Measurements from ENCODE around the gene KSR2.

The KSR2 gene

DNA sequence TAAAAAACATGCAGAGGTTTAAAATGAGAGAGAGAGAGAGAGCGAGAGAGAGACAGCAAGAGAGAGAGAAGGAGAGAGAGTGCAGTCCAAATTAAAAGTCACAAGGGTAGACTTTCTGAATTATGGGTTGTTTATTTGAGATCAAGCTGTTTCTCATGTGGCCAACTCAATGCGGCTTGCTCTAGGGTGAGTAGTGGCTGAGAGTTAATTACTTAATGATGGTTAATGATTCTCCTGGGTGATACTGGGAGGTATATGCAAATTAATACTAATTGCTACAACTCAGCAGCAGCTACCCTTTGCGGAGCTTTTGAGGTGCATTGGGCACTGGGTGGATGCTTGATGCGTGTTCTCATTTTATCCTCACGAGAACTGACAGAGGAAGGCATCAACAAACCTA is 485.3 kb downstream of the KSR2 start:
- DNase-seq = no peak

DNA sequence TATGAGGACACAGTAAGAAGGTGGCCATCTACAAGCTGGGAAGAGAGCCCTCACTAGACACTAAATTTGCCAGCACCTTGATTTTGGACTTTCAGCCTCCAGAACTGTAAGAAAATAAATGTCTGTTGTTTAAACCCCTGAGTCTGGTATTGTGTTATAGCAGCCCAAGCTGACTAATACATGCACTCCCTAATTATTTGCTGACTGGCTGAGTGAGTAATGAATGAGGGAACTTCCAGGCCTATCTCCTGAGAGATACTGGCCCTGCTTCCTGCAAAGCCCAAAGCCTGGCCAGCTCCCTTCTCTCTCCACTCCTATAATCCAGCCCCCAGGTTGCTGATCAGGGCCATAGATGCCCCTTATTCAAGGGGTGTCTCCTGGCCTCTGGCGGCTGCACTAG is 487.3 kb downstream of the KSR2 start:
- DNase-seq = no peak

DNA sequence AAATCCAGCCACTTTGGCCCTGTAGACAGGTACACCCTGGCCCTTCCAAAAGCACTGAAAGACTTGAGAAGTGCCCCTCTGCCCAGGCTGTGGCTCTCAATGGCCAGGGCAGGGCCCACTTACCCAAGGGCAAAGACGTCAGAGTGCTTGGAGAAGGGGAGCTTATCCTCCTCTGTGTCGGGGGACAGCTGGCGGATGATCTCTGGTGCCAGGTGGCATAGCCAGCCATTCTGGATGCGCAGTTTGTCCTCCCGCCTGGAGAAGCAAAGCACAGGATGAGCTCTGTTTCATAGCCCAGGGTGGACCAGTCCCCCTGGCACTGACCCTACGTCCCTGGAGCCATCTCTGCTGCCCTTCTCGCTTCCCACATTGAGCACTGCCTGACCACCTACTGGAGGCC is 492.4 kb downstream of the KSR2 start:
- no peak for DNase-seq

DNA sequence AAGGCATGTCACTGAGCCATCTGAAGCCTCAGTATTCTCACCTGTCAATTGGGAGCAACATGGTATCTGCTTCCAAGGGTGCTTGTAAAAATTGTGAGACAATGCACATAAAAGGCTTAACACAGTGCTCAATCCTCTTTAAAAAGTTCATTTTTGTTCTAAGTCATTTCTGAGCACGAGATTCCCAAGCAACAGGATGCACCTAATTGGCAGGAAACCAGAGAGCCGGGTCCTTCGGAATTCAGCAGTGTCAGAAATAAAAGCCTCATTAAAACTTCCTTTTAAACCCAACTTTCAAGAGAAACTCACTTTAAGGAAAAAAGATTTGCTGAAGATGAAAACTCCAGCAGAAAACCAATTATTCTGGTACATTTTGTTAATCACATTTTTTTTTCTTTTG is 494.9 kb downstream of the KSR2 start:
- DNase-seq = no peak

DNA sequence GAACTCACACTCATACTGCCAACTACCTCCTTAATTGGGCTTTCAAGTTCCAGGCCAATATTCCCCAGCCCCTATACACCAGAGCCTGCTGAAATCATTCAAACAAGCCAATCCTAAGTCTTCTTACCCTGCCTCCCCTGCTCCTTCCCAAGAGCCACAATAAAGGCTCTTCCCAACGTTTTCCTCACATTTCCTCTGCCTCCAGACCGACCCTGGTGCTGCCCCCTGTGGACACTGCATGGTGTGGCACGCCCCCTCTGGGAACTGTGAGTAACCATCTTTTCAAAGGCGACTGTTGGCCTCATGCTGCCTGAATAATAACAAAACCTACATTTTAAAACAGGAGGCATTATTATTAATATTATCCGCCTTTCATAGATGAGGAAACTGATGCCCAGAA is 495.8 kb downstream of the KSR2 start:
- DNase-seq = no peak

DNA sequence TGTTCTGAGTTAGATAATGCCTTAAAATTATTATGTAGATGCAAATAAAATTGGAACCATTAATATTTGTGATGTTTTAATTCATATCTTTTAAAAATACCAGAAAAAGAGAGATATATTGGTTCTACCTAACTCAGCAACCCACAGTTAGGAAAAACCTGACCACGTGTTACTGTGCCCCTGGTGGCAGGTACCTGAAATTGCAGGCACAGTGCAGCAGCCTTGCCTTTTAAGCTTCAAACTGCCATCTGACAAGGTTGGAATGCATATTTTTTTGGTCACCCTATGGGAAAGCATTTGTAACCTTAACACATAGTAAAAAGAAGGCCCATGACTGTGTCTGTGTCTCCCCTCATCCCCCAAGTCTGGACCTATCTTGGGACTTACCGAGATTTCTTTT is 498.0 kb downstream of the KSR2 start:
- DNase-seq = no peak

DNA sequence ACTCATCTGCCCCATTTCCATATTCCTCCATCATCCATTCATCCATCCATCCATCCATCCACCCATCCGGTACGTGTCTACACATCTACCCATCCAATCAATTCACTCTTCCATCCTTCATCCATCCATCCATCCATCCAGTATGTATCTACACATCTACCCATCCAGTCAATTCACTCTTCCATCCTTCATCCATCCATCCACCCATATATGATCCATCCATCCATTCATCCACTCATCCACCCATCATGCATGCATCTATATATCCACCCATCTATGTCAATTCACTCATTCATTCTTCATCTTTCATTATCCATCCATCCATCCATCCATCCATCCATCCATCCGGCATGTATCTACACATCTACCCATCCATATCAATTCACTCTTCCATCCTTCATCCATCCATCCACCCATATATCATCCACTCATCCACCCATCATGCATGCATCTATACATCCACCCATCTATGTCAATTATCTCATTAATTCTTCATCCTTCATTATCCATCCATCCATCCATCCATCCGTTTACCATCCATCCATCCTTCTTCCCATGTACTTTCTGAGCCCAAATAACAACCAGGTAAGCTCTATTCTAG is 498.8 kb downstream of the KSR2 start:
- DNase-seq = no peak

DNA sequence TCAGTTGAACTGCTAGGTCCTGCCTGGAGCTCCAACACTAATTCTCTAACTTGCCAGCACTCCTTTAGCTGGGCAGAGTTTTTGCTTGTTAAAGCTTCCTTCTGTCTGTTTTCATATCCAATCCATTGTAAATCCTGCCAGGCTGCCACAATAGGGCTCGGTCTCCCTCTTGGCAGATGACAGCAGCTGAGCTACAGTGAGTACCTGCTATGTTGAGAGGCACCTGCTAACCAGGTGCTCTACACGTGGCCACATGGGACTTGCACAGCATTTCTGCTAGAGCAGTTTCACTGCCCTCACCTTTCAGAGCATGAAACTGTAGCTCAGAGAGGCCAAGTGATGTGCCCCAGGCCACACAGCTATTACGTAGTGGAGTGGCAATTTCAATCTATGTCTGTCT is 500.8 kb downstream of the KSR2 start:
- DNase-seq = no peak

DNA sequence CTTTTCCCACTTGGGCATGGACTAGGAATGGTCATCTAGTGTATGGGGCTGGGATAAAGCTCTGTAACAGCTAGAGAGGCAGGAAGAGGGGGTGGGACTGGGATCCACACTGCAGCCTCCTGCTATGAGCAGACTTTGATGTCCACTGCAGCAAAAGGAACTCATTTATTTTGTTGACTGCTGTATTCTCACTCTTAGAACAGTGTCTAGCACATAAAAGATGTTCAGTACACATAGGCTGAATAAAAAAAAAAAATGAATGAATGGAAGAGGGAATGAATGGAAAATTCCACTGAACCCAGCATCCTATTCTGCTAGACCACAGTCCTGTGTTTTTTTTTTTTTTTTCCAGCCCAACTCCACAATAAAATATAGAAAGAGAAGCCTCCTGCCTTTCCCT is 501.2 kb downstream of the KSR2 start:
- no peak for DNase-seq

DNA sequence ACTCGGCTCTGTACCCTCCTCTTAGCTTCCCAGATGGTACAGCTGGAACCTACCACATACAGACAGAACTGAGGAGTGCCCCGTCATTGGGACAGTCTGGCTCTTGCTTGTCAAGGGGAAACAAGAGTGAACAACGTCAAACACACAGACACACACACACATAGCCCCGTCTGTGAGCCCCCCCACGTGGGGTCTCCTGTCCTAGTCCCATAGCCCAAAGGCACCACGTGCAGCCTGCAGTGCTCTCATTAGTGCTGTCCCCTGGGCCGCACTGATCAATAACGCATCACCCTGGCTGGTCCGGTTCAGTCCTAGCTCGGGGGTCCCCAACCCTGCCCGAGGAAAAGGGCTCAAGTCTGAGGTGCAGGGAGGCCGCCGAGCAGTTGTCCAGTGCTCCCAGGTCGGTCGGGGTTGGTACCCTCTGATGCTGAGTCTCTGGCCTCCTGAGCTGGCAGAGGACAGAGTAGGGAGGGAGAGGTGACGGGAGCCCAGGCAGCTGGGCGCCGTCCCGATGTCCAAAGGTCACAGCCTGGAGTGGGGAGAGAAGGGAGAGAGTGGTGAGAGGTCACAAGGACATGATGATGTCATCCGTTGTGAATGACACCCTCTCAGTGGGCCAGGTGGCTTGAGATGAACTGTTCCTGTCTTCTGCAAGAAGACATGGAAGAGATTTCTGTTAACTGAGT is 502.0 kb downstream of the KSR2 start:
- DNase-seq = no peak

DNA sequence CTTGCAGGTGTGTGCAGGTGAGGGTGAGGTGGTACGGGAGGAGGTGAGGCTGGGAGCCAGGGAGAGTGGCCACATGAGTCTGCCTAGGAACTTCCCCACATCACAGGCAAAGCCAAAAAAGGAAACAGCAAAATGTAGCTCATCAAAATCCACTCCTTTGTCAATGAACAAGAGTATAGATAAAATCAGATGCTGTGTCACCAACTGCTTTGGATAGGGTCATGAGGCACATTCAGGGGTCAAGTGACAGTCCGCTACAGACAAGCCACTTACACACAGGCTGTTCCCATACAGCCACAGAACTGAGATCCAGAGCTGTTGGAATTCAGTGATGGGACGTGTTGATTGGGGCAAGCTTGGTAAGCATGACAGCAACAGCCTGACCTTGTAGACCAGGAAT is 507.1 kb downstream of the KSR2 start:
- no peak for DNase-seq

DNA sequence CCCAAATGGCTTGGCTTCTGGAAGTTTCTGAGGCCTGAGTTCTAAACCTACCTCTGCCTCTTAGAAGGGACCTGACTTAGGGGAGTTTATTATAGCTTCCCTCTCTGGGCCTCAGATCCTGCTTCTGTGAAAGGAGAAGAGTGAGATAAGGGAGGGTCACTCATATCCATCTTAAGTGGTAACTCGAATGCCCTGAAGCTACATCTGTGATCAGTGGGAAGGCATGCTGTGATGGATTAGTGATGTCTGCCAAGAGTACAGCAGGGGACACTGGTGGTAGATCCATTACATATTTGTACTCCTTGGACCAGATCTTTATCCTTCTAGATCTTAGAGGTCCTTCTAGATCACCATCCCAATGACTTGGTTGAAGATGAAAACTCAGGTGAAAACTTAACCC is 509.6 kb downstream of the KSR2 start:
- DNase-seq = no peak

DNA sequence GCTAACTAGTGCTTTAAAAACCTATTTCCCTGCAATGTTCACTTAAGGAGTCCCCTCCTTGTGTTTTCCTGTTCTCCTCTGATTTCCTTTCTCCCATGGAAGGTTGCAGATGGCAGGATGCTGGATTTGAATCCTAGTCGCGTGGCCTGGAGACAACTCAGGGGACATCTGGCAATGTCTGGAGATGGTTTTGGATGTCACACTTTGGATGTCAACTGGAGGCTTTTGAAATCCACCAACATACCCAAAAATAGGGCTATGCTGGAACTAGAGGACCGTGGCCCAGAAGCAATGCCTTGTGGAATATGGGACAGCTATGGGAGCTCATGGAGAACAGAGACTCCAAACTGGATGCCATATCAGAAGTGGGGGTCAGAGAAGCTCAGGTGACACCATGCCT is 511.6 kb downstream of the KSR2 start:
- DNase-seq = no peak

DNA sequence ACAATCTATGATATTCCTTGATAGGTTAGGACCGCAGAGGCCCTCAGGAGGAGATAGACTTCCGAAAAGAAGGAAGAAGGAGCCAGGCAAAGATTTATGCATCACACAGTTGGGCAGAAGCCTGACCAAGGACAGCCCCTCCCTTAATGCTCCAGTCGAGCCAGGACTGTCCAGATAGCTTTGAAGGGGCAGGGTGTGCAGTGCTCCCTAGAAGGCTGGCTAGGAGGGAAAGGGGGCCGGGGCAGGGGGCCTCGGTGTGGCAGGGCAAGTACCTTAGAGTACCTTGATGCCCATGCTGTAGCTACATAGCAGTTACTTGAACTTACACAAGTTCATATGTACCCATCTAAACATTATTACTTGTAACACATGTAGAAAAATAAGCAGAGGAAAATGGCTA is 512.7 kb downstream of the KSR2 start:
- no peak for DNase-seq

DNA sequence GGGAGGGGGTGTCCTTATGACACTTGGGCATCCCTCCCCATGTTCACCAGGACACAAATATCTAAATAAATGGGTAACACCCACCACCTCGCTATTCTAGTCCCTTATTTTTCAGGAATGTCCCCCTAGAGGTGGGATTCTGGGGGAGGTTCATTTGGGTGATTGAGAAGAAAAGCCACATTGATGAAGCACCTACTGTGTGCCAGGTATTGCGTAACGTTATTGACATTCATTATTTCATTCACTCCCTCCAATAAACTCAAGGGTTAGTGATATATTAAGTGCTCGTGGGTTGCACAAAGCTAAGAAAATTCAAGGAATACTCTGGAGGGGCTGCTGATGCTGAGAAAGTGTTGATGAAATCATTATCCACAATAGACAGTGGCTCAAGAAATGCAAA is 514.8 kb downstream of the KSR2 start:
- no peak for DNase-seq

DNA sequence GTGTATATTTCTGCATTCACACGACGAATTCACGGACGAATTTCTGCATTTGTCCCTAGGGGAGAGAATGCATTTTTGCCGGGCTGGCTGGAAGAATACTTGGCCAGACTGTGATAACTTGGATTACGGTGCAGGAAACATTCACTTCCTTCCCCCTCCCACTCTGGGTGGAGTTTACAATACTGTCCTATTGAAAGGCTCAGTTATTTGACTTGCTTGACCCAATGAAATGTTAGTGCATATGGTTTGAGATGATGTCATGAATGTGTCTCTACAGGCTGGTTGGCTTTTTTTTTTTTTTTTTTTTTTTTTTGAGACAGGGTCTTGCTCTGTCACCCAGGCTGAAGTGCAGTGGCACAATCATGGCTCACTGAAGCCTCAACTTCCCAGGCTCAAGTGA is 516.7 kb downstream of the KSR2 start:
- no peak for DNase-seq

DNA sequence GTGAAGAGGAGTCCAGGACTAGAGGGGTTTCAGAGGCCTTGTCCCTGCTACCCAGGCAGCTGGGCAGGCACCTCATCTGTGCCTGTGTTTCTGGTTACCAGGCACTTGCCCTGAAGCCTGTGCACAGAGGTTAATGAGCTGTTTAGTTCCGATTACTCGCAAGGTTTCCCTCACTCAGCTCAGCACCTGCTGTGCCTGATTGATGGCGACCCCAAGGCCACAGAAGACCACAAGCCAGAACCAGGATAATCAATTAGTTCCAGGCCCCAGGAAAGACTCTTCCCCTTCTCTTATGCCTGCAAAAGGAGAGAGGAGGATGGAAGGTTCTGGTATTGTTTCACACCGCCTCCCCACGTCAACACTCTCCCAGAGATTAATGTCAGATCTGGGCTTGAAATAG is 518.6 kb downstream of the KSR2 start:
- DNase-seq = no peak

DNA sequence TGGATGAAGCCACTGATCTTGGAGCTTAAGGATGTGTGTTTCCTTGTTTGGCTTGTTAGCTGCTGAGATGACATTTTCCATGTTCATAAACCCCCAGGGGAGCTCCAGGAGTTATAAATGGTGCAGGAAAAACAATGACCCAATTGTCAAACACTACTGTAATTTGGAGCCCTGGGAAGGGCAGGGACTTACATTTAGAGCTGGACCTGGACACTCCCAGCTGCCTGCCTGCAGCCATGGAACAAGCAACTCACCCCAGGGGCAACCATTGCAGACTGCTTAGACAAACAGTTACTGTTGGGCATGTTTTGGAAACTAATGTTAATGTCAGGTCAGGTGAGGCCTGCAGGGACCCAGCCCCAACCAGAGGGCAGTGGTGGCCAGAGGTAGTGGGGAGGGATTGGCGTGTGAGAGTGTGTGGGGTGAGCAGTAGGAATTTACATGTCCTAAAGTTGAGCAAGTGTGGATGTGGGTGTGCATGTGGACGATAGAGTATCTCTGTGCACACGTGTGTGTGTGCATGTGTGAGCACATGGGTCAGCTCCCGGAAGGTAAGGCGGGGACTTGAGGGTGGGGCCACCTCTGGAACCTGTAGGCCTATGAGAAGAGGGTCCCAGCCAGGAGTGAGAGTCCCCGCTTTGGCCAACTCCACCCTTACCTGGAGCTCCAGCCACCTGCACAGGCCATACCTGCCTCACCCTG is 521.0 kb downstream of the KSR2 start:
- DNase-seq = no peak

DNA sequence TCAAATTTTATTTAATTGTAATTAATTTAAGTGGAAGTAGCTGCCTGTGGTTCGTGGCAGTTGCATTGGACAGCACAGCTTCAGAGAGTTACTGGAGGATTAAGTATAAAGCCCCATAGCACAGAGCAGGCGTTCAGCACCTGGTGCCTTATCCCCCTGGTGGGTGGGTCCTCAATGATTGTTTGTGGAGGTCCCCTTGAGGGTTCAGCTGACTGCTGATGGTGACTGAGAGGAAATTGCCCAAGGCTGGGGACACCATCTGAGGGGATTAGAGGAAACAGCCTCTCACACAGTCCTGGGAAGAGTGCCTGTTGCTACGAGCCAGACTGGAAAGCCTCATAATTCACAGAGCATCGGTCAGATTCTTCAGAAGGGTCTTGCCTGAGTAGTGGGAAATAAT is 524.0 kb downstream of the KSR2 start:
- no peak for DNase-seq

DNA sequence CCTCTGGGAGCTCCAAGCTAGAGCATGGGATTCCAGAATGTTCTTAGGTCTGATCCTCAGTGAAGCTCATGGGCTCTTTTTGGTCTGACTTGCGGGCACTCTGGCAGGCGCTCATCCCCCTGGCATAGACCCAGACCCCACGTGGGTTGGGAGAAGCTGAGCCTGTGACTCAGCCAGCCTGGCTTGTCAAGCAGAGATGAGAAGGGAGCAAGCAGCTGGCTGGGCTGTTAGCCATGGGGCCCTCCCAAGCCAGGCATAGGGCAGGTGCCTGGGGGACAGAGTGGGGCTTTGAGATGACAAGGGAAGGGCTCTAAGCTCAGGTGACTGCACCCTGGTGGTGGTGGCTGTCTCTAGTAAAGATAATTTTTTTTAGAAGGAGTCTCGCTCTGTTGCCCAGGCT is 527.0 kb downstream of the KSR2 start:
- DNase-seq = no peak

DNA sequence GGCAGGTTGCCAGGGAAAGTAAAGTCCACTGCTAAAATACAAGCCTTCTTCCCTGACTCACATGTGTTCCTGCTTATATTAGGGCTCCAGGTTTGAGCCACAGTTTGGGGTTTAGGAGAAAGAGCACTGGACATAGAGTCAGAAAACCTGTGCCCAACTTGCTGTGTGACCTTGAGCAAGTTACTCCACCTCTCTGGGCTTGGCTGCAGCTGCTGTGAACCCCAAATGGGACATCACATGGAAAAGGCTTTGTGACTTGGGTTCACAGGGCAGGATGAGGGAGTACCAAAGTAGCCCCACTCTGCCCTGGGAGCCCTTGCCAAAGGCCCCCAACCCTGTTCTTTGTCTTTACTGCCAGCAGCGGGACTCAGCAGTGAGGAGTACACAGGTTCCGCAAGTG is 528.4 kb downstream of the KSR2 start:
- no peak for DNase-seq

DNA sequence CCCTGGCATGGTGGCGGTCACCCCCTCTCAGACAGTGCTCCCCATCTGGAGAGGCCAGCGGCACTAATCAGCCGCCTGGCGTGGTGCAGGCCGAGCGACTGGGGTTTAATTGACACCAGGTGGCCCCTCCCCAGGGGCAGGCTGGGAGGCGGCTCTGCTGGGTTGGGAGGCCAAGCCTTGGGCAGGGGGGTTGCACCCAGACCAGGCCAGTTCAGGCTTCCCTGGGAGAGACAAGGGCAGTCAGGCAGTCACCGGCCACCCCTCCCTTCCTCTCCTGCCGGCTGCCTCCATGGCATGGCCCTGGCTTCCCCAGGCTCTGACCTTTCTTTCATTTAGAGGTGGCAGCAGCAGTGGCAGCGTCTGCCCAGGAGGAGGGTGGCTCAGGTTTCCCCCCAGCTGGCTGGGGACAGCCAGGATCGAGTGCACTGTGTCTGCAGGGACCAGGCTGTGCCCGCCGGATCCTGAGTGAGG is 529.2 kb downstream of the KSR2 start:
- no peak for DNase-seq

DNA sequence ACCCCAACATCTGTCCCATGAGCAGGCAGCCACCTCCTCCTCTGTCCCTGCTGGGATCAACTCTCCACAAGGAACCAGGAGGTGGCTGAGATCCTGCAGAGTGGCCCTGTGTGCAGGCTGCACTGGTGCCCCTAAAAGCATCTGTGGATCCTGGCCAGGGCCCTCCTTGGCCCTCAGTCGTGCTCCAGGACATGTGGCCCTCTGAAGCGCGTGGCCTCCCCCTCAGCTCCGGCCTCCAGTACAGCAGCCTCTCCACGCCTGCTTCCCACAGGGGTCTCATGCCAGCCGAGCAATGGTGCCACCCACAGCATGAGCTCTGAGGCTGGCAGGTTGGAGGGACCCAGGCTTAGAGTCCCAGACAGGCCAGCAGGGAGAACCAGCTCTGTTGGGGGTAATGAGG is 530.0 kb downstream of the KSR2 start:
- no peak for DNase-seq

DNA sequence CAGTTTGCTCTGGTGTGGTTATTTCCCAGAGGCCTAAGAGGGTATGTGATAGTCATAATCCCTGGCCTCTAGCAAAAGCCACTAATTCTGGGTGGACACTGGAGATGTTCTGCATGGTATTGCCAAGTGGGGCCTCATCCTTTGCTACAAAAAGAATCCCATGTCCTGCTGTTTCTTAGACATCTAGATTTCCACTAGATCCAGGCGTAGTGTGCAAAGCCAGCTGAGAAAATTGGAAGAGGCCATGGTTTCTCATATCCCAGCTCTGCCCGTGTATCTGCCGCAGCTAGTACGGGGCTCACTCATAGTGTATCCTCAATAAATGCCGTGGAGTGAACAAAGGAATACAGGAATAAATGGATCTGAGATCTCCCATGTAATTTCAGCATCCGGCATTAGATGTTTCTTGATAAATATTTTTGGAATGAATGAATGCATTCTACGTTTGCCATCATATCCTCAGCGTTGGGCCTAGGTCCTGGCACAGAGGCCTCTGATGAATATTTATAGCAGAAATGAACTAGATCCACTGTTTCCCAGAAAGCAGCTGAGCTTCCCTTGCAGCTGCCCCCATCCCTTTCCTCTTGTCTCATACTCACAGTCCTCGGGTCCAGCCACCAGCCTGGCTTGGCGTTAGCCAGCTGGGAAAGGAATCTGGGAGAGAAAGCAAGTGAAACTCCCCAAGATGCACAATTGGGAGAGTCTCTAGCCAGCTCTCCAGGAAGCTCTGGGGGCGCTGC is 531.1 kb downstream of the KSR2 start:
- DNase-seq = no peak
